ENCODE data around the gene ADAMTS8.

GRCh38 chr11:130462101-130462885 lies 33.9 kb upstream of the ADAMTS8 start:
- TF ChIP-seq, protein P1, sequence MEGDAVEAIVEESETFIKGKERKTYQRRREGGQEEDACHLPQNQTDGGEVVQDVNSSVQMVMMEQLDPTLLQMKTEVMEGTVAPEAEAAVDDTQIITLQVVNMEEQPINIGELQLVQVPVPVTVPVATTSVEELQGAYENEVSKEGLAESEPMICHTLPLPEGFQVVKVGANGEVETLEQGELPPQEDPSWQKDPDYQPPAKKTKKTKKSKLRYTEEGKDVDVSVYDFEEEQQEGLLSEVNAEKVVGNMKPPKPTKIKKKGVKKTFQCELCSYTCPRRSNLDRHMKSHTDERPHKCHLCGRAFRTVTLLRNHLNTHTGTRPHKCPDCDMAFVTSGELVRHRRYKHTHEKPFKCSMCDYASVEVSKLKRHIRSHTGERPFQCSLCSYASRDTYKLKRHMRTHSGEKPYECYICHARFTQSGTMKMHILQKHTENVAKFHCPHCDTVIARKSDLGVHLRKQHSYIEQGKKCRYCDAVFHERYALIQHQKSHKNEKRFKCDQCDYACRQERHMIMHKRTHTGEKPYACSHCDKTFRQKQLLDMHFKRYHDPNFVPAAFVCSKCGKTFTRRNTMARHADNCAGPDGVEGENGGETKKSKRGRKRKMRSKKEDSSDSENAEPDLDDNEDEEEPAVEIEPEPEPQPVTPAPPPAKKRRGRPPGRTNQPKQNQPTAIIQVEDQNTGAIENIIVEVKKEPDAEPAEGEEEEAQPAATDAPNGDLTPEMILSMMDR (conservative IDR thresholded peaks at IDR 0.05; ENCODE audit: low read depth, low read length), result no peak
- TF ChIP-seq EZH2 (IDR thresholded peaks at IDR 0.05; ENCODE audit: low read length, unreplicated experiment), result no peak
- TF ChIP-seq EZH2phosphoT487 (IDR thresholded peaks at IDR 0.05; ENCODE audit: borderline replicate concordance, low read length), result no peak

Measured in PC-3 (cell line).